ENCODE data around the gene TTC28. TPM values are rescaled to one million over a fixed set of nuclear protein-coding genes. Genes with fewer than 3 reads are reported as not detected.
"Not testable (repeated sequence)": the region's sequence is repeated elsewhere in the genome, so short reads cannot be mapped to it uniquely, and the experiment has no call there.

TTC28 gene
- total RNA-seq, 4 donors from 2014 or later = 43.8 to 130 (median 92.0) TPM

DNA sequence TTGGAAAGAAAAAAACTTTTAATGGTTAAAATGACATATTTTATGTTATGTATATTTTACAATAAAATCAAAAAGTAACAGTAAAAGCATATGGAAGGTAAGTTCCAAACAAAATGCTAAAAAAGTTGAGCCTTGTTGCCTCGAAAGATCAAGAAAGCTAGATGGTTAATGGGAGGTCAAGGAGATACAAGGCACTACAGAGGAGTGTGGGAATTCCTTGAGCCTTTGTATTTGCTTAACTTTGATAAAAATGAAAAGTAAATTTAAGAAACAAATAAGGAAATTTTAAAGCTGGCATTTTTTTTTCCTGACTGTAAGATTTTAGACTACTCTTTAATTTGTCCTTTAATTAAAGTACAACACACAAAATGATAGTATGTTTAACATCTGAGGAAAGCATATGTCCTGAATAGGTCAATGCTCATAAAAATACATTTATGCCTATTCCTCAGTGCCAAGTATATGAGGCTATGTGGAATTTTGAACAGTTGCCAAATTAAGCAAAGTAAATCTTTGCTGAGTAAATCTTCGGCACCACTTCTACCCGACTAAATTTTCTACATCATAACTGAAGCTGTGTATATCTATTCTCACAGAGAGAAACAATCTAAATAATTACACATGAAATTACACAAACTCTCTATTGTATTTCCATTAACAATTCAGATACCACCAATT lies 108.8 kb downstream of the TTC28 start:
- Histone ChIP-seq H3K9me3 (no peaks in the 10 kb centered on the region), H3K36me3 (no peaks in the 10 kb centered on the region), H3K4me1 (no peaks in the 10 kb centered on the region), H3K27ac (no peak overlapping the region), H3K27me3 (no peaks in the 10 kb centered on the region), H3K4me3 (no peak overlapping the region)
- TF ChIP-seq POLR2A (IDR thresholded peaks at IDR 0.05) = no peak
- TF ChIP-seq, protein P1, sequence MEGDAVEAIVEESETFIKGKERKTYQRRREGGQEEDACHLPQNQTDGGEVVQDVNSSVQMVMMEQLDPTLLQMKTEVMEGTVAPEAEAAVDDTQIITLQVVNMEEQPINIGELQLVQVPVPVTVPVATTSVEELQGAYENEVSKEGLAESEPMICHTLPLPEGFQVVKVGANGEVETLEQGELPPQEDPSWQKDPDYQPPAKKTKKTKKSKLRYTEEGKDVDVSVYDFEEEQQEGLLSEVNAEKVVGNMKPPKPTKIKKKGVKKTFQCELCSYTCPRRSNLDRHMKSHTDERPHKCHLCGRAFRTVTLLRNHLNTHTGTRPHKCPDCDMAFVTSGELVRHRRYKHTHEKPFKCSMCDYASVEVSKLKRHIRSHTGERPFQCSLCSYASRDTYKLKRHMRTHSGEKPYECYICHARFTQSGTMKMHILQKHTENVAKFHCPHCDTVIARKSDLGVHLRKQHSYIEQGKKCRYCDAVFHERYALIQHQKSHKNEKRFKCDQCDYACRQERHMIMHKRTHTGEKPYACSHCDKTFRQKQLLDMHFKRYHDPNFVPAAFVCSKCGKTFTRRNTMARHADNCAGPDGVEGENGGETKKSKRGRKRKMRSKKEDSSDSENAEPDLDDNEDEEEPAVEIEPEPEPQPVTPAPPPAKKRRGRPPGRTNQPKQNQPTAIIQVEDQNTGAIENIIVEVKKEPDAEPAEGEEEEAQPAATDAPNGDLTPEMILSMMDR (IDR thresholded peaks at IDR 0.05) = no peak
- intact Hi-C loops (cut with DNase I; ENCODE audit: low total_unique reads) = no loop called here
- DNase-seq = no peak

DNA sequence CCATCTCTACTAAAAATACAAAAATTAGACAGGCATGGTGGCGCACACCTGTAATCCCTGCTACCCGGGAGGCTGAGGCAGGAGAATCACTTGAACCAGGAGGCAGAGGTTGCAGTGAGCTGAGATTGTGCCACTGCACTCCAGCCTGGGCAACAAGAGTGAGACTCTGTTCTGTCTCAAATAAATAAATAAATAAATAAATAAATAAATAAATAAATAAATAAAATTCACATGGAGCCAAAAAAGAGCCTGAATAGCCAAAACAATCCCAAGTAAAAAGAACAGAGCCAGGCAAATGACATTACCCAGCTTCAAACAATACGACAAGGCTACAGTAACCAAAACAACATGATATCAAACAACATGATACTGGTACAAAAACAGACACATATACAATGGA lies 110.7 kb downstream of the TTC28 start:
- not testable (repeated sequence) for H3K27ac ChIP-seq, H3K36me3 ChIP-seq, H3K27me3 ChIP-seq, H3K4me1 ChIP-seq, H3K9me3 ChIP-seq, H3K4me3 ChIP-seq, DNase-seq
- intact Hi-C loops (cut with DNase I; ENCODE audit: low total_unique reads) = loop anchor here (10.0 kb wide), 1 partner anchor 1426 kb away; no protein-coding TSS in a partner anchor

DNA sequence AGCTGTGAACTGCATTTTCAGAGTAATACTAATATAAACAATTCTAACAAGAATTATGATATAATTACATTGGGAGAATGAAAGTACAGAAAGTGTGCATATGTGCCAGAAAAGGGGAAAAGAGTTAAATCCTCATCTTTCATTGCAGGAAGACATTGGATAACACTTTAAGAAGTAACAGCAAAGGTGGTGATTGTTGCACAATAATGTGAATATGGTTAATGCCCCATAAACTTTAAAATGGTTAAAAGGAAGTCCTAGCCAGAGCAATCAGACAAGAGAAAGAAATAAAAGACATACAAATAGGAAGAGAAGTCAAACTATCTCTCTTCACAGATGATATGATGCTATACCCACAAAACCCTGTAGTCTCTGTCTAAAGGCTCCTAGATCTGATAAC lies 111.5 kb downstream of the TTC28 start:
- no peak for TF ChIP-seq POLR2A (IDR thresholded peaks at IDR 0.05)
- TF ChIP-seq, protein P1 (IDR thresholded peaks at IDR 0.05) = no peak

DNA sequence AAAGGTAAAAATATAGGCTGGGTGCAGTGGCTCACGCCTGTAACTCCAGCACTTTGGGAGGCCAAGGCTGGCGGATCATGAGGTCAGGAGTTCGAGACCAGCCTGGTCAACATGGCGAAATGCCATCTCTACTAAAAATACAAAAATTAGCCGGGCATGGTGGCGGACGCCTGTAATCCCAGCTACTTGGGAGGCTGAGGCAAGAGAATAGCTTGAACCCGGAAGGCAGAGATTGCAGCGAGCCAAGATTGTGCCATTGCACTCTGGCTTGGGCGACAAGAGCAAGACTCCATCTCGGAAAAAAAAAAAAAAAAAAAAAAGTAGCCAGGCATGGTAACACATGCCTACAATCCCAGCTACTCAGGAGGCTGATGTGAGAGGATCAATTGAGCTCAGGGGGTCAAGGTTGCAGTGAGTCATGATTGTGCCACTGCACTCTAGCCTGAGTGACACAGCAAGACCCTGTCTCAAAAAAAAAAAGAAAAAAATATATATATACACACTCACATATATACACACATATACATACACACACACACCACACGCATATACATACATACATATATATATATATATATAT lies 112.6 kb downstream of the TTC28 start:
- intact Hi-C loops (cut with DNase I; ENCODE audit: low total_unique reads) = loop anchor here (10.0 kb wide), 1 partner anchor 1428 kb away; no protein-coding TSS in a partner anchor
- not testable (repeated sequence) for H3K4me3 ChIP-seq, H3K27ac ChIP-seq, H3K27me3 ChIP-seq, DNase-seq, H3K36me3 ChIP-seq, H3K9me3 ChIP-seq, H3K4me1 ChIP-seq

More for the DNA sequence above, 111.5 kb downstream of the TTC28 start:
- no peak for DNase-seq
- H3K4me3 ChIP-seq = no peak overlapping the region
- intact Hi-C loops (cut with DNase I; ENCODE audit: low total_unique reads) = loop anchor here (10.0 kb wide), 1 partner anchor 1427 kb away; no protein-coding TSS in a partner anchor
- no peaks in the 10 kb centered on the region for H3K27me3 ChIP-seq
- no peaks in the 10 kb centered on the region for H3K4me1 ChIP-seq
- H3K27ac ChIP-seq = no peak overlapping the region
- no peaks in the 10 kb centered on the region for H3K36me3 ChIP-seq
- H3K9me3 ChIP-seq = no peaks in the 10 kb centered on the region

DNA sequence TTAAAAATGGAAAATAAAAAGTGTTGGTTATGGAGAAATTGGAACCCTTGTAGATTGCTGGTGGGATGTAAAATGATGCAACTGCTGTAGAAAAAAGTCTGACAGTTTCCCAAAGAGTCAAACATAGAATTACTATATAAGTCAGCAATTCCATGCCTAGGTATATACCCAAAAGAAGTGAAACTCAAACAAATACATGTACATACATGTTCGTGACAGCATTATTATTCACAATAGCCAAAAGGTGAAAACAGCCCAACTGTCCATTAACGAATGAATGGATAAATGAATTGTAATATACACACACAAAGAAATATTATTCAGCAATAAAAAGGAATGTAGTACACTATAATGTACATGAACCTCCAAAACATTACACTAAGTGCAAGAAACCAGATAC lies 116.0 kb downstream of the TTC28 start:
- no peak for DNase-seq
- no peaks in the 10 kb centered on the region for H3K27me3 ChIP-seq
- TF ChIP-seq, protein P1 (IDR thresholded peaks at IDR 0.05) = no peak
- no peak for TF ChIP-seq POLR2A (IDR thresholded peaks at IDR 0.05)

DNA sequence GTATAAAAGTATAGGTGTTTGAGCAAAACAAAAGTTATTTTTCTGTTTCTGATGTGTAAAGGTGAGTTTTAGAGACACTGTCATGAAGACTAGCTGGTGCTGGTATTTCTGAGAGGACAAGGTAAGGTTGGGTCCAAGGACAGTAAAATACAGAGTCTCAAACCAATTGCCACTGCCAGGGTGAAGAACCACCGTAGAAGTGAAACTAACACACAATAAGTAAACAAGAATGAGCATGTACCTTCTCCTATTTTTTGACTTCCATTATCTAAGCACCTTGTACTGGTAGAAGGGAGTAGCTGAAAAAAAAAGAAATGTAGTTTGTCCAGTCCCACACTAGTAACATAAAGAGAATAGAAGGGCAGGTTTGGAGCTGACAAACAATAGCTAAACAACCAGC lies 117.3 kb downstream of the TTC28 start:
- TF ChIP-seq, protein P1 (IDR thresholded peaks at IDR 0.05) = no peak
- no peak for TF ChIP-seq POLR2A (IDR thresholded peaks at IDR 0.05)
- no peak overlapping the region for H3K27ac ChIP-seq

More for the DNA sequence above, 116.0 kb downstream of the TTC28 start:
- Histone ChIP-seq H3K4me1 (no peaks in the 10 kb centered on the region), H3K4me3 (no peak overlapping the region), H3K27ac (no peak overlapping the region), H3K36me3 (no peaks in the 10 kb centered on the region), H3K9me3 (no peaks in the 10 kb centered on the region)
- intact Hi-C loops (cut with DNase I; ENCODE audit: low total_unique reads) = loop anchor here (10.0 kb wide), 1 partner anchor 1431 kb away; no protein-coding TSS in a partner anchor

DNA sequence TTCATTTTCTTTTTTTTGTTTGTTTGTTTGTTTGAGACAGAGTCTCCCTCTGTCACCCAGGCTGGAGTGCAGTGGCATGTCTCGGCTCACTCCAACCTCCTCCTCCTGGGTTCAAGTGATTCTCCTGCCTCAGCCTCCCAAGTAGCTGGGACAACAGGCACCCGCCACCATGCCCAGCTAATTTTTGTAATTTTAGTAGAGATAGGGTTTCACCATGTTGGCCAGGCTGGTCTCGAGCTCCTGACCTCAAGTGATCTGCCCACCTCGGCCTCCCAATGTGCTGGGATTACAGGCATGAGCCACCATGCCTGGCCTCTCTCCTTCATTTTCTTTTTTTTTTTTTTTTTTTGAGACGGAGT lies 118.9 kb downstream of the TTC28 start:
- not testable (repeated sequence) for DNase-seq, H3K4me3 ChIP-seq, H3K9me3 ChIP-seq, H3K27me3 ChIP-seq, H3K36me3 ChIP-seq, H3K4me1 ChIP-seq
- peak overlapping the region in 1 of 2 donors; percentile 54 for H3K27ac ChIP-seq
- intact Hi-C loops (cut with DNase I; ENCODE audit: low total_unique reads) = loop anchor here (10.0 kb wide), 1 partner anchor 1434 kb away; no protein-coding TSS in a partner anchor

More for the DNA sequence above, 117.3 kb downstream of the TTC28 start:
- Histone ChIP-seq H3K9me3 (no peaks in the 10 kb centered on the region), H3K27me3 (no peaks in the 10 kb centered on the region), H3K4me3 (no peak overlapping the region), H3K4me1 (no peaks in the 10 kb centered on the region), H3K36me3 (no peaks in the 10 kb centered on the region)
- no peak for DNase-seq
- intact Hi-C loops (cut with DNase I; ENCODE audit: low total_unique reads) = loop anchor here (10.0 kb wide), 1 partner anchor 1432 kb away; no protein-coding TSS in a partner anchor

All from uterus (tissue), 4 donors.